A673 (cell line): ENCODE measurements around the gene UVRAG. TPM values are rescaled to one million over a fixed set of nuclear protein-coding genes. Genes with fewer than 3 reads are reported as not detected.

Experiments
- BruUV-seq: library from RNA; stranded (reverse); fragments of 400-500 nt; replicated peaks from 2 replicates; lab custom pipeline; 2021; lab: Mats Ljungman, UMichigan
- CTCF ChIA-PET: fragments of 300-600 bp; sonication (Branson Sonifier 250); formaldehyde crosslinking; loops from one replicate; lab custom pipeline; 2022; ENCODE audit warnings: antibody characterized with exemption; lab: Charles Lee
- POLR2A ChIA-PET: fragments of 300-600 bp; sonication (Branson Sonifier 250); formaldehyde crosslinking; loops from one replicate; lab custom pipeline; 2022; ENCODE audit warnings: antibody characterized with exemption; ENCODE audit not compliant: low non-redundant PET; lab: Charles Lee
- DNase-seq: peaks from one replicate; pipeline ENCODE4 v3.0.0-alpha.2; 2015; ENCODE audit warnings: low spot score
- H3K27ac ChIP-seq: fragments of 200-600 bp; sonication (generic); 2 replicates; pipeline ENCODE4 v1.5.1; 2016; ENCODE audit warnings: mixed run types, low read depth, mild to moderate bottlenecking, mixed read lengths, antibody characterized with exemption, low read length; ENCODE audit not compliant: poor library complexity, severe bottlenecking
- H3K27me3 ChIP-seq: fragments of 200-600 bp; sonication (generic); replicated peaks from 2 replicates; pipeline ENCODE4 v1.6.1; 2017; ENCODE audit warnings: mixed run types, low read depth, mild to moderate bottlenecking, mixed read lengths, antibody characterized with exemption, low read length; ENCODE audit not compliant: insufficient read depth, poor library complexity
- H3K36me3 ChIP-seq: fragments of 200-600 bp; sonication (generic); 2 replicates; pipeline ENCODE4 v1.6.1; 2016; ENCODE audit warnings: mixed run types, mild to moderate bottlenecking, mixed read lengths, antibody characterized with exemption, low read length; ENCODE audit not compliant: insufficient read depth, poor library complexity, severe bottlenecking
- H3K4me1 ChIP-seq: fragments of 200-600 bp; sonication (generic); 2 replicates; pipeline ENCODE4 v1.6.1; 2017; ENCODE audit warnings: mixed run types, mild to moderate bottlenecking, mixed read lengths, antibody characterized with exemption, low read length; ENCODE audit not compliant: insufficient read depth, poor library complexity, severe bottlenecking
- H3K4me3 ChIP-seq: fragments of 200-600 bp; sonication (generic); 2 replicates; pipeline ENCODE4 v1.5.1; 2016; ENCODE audit warnings: low read depth, mixed run types, mild to moderate bottlenecking, mixed read lengths, low read length; ENCODE audit not compliant: poor library complexity, severe bottlenecking
- H3K9me3 ChIP-seq: fragments of 200-600 bp; sonication (generic); 2 replicates; pipeline ENCODE4 v1.6.1; 2016; ENCODE audit warnings: mixed run types, low read depth, mild to moderate bottlenecking, mixed read lengths, antibody characterized with exemption, low read length; ENCODE audit not compliant: poor library complexity, severe bottlenecking
- CTCF ChIP-seq: fragments of 300-800, 200-600 bp; sonication (generic); conservative IDR thresholded peaks from 2 replicates; pipeline ENCODE4 v1.5.1; 2017; ENCODE audit warnings: low read depth, mild to moderate bottlenecking, antibody characterized with exemption, low read length, moderate library complexity, mixed read lengths
- EZH2 ChIP-seq: fragments of 200-600 bp; sonication (generic); IDR thresholded peaks from 2 replicates; pipeline ENCODE4 v1.6.1; 2017; ENCODE audit warnings: borderline replicate concordance, low read depth, mild to moderate bottlenecking, mixed read lengths, antibody characterized with exemption, low read length; ENCODE audit not compliant: poor library complexity, severe bottlenecking
- intact Hi-C: fragments of 100-400 bp; cut with micrococcal nuclease; formaldehyde crosslinking; loops from one replicate; pipeline ENCODE4 v1.10.0; 2022; ENCODE audit not compliant: unreplicated experiment
- total RNA-seq: library from RNA; stranded (reverse); gene quantifications from 2 replicates; pipeline ENCODE4 v1.2.3, GENCODE V29; 2021

Gene UVRAG
- total RNA-seq, 1 experiment from 2014 or later, result 21.1 TPM

- Histone ChIP-seq H3K36me3 (no peaks in the 10 kb centered on the region), H3K4me1 (no peaks in the 10 kb centered on the region), H3K9me3 (no peaks in the 10 kb centered on the region), H3K4me3 (no peak overlapping the region), H3K27ac (no peak overlapping the region), H3K27me3 (no peaks in the 10 kb centered on the region)
- TF ChIP-seq CTCF, result no peak
- TF ChIP-seq EZH2, result no peak
- DNase-seq, result no peak
- POLR2A ChIA-PET, result no interaction called here
- no TSS peak for BruUV-seq
- CTCF ChIA-PET, result interaction anchor here (1.0 kb wide), 1 partner anchor 260 kb away, joined by 3 read pairs; no protein-coding TSS in a partner anchor
- intact Hi-C loops, result loop anchor here (10.0 kb wide), 1 partner anchor 793 kb away; no protein-coding TSS in a partner anchor
Observed at GRCh38 chr11:75891947-75892739, 77.1 kb downstream of the UVRAG start.

GRCh38 chr11:75893251-75893650, 78.2 kb downstream of the UVRAG start:
- Histone ChIP-seq H3K36me3 (no peaks in the 10 kb centered on the region), H3K4me1 (no peaks in the 10 kb centered on the region), H3K27me3 (no peaks in the 10 kb centered on the region), H3K9me3 (no peaks in the 10 kb centered on the region), H3K27ac (no peak overlapping the region), H3K4me3 (no peak overlapping the region)
- ChIA-PET POLR2A (no interaction called here), CTCF (interaction anchor here (0.6 kb wide), 1 partner anchor 722 kb away, joined by 5 read pairs; no protein-coding TSS in a partner anchor)
- TF ChIP-seq CTCF (no peak), EZH2 (no peak)
- BruUV-seq, result no TSS peak
- DNase-seq, result no peak
- intact Hi-C loops, result loop anchor here (10.0 kb wide), 1 partner anchor 792 kb away; no protein-coding TSS in a partner anchor

- intact Hi-C loops, result loop anchor here (10.0 kb wide), 1 partner anchor 791 kb away; no protein-coding TSS in a partner anchor
- Histone ChIP-seq H3K36me3 (no peaks in the 10 kb centered on the region), H3K4me3 (no peak overlapping the region), H3K9me3 (no peaks in the 10 kb centered on the region), H3K4me1 (no peaks in the 10 kb centered on the region), H3K27me3 (no peaks in the 10 kb centered on the region), H3K27ac (no peak overlapping the region)
- no peak for TF ChIP-seq CTCF
- no peak for TF ChIP-seq EZH2
- CTCF ChIA-PET, result interaction anchor here (1.5 kb wide), 1 partner anchor 258 kb away, joined by 5 read pairs; no protein-coding TSS in a partner anchor
- DNase-seq, result no peak
- BruUV-seq, result no TSS peak
- POLR2A ChIA-PET, result no interaction called here
Observed at GRCh38 chr11:75894036-75894585, 79.1 kb downstream of the UVRAG start.
